K562 (cell line): ENCODE results near the gene CFAP54. TPM values are rescaled to one million over a fixed set of nuclear protein-coding genes. Genes with fewer than 3 reads are reported as not detected.

Source experiments
- ATAC-seq: fragments of 200-7000 bp; cut with Tn5 transposase; 3 replicates; pipeline ENCODE4 v1.9.1; 2020; ENCODE audit warnings: moderate library complexity
- BruUV-seq: library from RNA; stranded (reverse); fragments of 400-500 nt; replicated peaks from 2 replicates; lab custom pipeline; 2021; lab: Mats Ljungman, UMichigan
- CTCF ChIA-PET: fragments of 300-600 bp; formaldehyde crosslinking; extraction: SDS; loops from one replicate; lab custom pipeline; 2021; ENCODE audit warnings: low intra/inter-chr PET ratio; lab: Yijun Ruan, JAX
- POLR2A ChIA-PET: fragments of 300-600, 350-650 bp; sonication (Branson Sonifier 250); formaldehyde crosslinking; extraction: SDS; loops from one replicate; lab custom pipeline; 2021; ENCODE audit warnings: antibody characterized with exemption, inconsistent platforms; lab: Yijun Ruan, JAX
- DNase-seq, 4 experiments: peaks; one replicate each; pipeline versions ENCODE4 v3.0.0 to v3.0.0-alpha.2; 2011 to 2018; ENCODE audit warnings: low spot score in 3 of 4, mixed read lengths in 3 of 4; ENCODE audit errors: extremely low read depth in 1 of 4
- FAIRE-seq: peaks from 2 replicates; lab custom pipeline; 2011; peaks lifted over from hg19 to GRCh38; lab: Jason Lieb, UNC
- H2AFZ ChIP-seq: 2 replicates; pipeline ENCODE4 v1.6.0; 2011; ENCODE audit warnings: low read depth, low read length, control low read depth, inconsistent platforms
- H3K27ac ChIP-seq: fragments of 200-600 bp; 3 replicates; pipeline ENCODE4 v1.8.0; 2011; ENCODE audit warnings: low read depth, mild to moderate bottlenecking, control low read depth, inconsistent platforms, low read length, moderate library complexity, mixed read lengths; ENCODE audit errors: extremely low read depth
- H3K27me3 ChIP-seq, 2 experiments: fragments of 300-600 bp in 1 of 2; 2 replicates in 1 of 2; 3 replicates in 1 of 2; pipeline versions ENCODE4 v1.6.0 to v1.8.0; 2011; ENCODE audit warnings: inconsistent platforms in 2 of 2, low read length in 2 of 2, mild to moderate bottlenecking in 1 of 2, mixed read lengths in 1 of 2, moderate library complexity in 1 of 2; ENCODE audit not compliant: control insufficient read depth in 2 of 2, insufficient read depth in 2 of 2
- H3K36me3 ChIP-seq: fragments of 300-600 bp; 3 replicates; pipeline ENCODE4 v1.8.0; 2011; ENCODE audit warnings: mild to moderate bottlenecking, low read length, inconsistent platforms; ENCODE audit not compliant: control insufficient read depth, insufficient read depth
- H3K4me1 ChIP-seq, 2 experiments: fragments of 200-600 bp in 1 of 2; replicated peaks in 1 of 2; 2 replicates in 1 of 2; 3 replicates in 1 of 2; pipeline versions ENCODE4 v1.5.1 to v1.8.0; 2011; ENCODE audit warnings: inconsistent platforms in 2 of 2, low read length in 2 of 2, mild to moderate bottlenecking in 1 of 2, mixed read lengths in 1 of 2, moderate library complexity in 1 of 2; ENCODE audit not compliant: control insufficient read depth in 2 of 2, insufficient read depth in 2 of 2
- H3K4me2 ChIP-seq: 2 replicates; pipeline ENCODE4 v1.6.1; 2011; ENCODE audit warnings: low read length, control low read depth, inconsistent platforms, mixed read lengths; ENCODE audit not compliant: insufficient read depth
- H3K4me3 ChIP-seq: fragments of 200-600 bp; sonication (generic), shearing (Covaris generic); 2 replicates; pipeline ENCODE4 v1.5.1; 2016; ENCODE audit warnings: control low read depth, inconsistent platforms
- H3K79me2 ChIP-seq: fragments of 200-600 bp; 3 replicates; pipeline ENCODE4 v1.8.0; 2011; ENCODE audit warnings: low read length, inconsistent platforms; ENCODE audit not compliant: control insufficient read depth, insufficient read depth
- H3K9ac ChIP-seq, 2 experiments: 2 replicates each; pipeline versions ENCODE4 v1.6.0 to v1.6.1; 2011; ENCODE audit warnings: low read depth in 2 of 2, low read length in 2 of 2, control low read depth in 1 of 2, inconsistent platforms in 1 of 2, mild to moderate bottlenecking in 1 of 2, mixed read lengths in 1 of 2; ENCODE audit not compliant: insufficient read depth in 1 of 2
- H3K9me1 ChIP-seq: one replicate; pipeline ENCODE4 v1.6.0; 2011; ENCODE audit warnings: inconsistent platforms, mild to moderate bottlenecking, low read length, moderate library complexity; ENCODE audit not compliant: control insufficient read depth, insufficient read depth
- H3K9me3 ChIP-seq: replicated peaks from 2 replicates; pipeline ENCODE4 v1.5.1; 2011; ENCODE audit warnings: low read depth, low read length, inconsistent platforms; ENCODE audit not compliant: control insufficient read depth, insufficient read depth
- H4K20me1 ChIP-seq: replicated peaks from 2 replicates; pipeline ENCODE4 v1.6.1; 2011; ENCODE audit warnings: low read length, inconsistent platforms, mixed read lengths; ENCODE audit not compliant: control insufficient read depth, insufficient read depth
- EGR1 ChIP-seq: fragments of 450-650 bp; conservative IDR thresholded peaks from 2 replicates; pipeline ENCODE4 v1.6.1; 2017; ENCODE audit warnings: mild to moderate bottlenecking
- KAT2B ChIP-seq: IDR thresholded peaks from one replicate; pipeline ENCODE4 v1.6.1; 2012; ENCODE audit warnings: low read depth, mild to moderate bottlenecking, control low read depth, inconsistent platforms, low read length, moderate library complexity
- ZNF197 ChIP-seq: fragments of 200-800 bp; sonication (Bioruptor generic); IDR thresholded peaks from 2 replicates; pipeline ENCODE4 v1.6.1; 2016; ENCODE audit warnings: low read depth, missing genetic modification characterization, missing compliant biosample characterization
- WGBS: fragments of 100-300 bp; shearing (Covaris generic); methylation state at CpG from one replicate; pipeline ENCODE4 v1.1.6; 2016; ENCODE audit warnings: low coverage, mixed read lengths; ENCODE audit not compliant: insufficient coverage; ENCODE audit errors: missing lambda C conversion rate; 5-methylcytosine and 5-hydroxymethylcytosine counted together
- in situ Hi-C: fragments of 300-500 bp; cut with MboI; formaldehyde crosslinking; loops from 4 replicates; pipeline ENCODE4 v1.15.0; 2018; ENCODE audit warnings: inconsistent platforms, mixed read lengths
- intact Hi-C: fragments of 100-400 bp; cut with micrococcal nuclease; formaldehyde crosslinking; loops from 2 replicates; pipeline ENCODE4 v1.14.2; 2022
- polyA plus RNA-seq, 8 experiments: library from polyadenylated mRNA; depleted of rRNA in 4 of 8; stranded (reverse) in 5 of 8; unstranded in 3 of 8; fragments of >200 nt; fragmentation: Nextera tagmentation in 2 of 8; fragmentation: Illumina TruSeq in 1 of 8; extraction: Ambion mirVana in 2 of 8; extraction: Trizol in 1 of 8; gene quantifications; 2 replicates each; pipeline versions ENCODE4 v1.2.1 to v1.2.3, GENCODE V29; 2011 to 2014; ENCODE audit warnings: inconsistent platforms in 1 of 8, missing spikeins in 1 of 8
- total RNA-seq, 7 experiments: library from RNA; depleted of rRNA in 6 of 7; stranded (reverse); fragments of >200 nt in 6 of 7; fragmentation: Illumina TruSeq in 2 of 7; extraction: Trizol in 2 of 7; gene quantifications; 2 replicates each; pipeline versions ENCODE4 v1.2.1 to v1.2.3, GENCODE V29; 2011 to 2021; ENCODE audit warnings: low replicate concordance in 1 of 7
- TF ChIP-seq, protein P1 (sequence below), 3 experiments: fragments of 200-800 bp in 1 of 3; sonication (Bioruptor generic) in 1 of 3; sonication (generic) in 1 of 3; formaldehyde crosslinking in 1 of 3; IDR thresholded peaks; 2 replicates each; pipeline versions ENCODE4 v1.6.1 to v1.8.0; 2016 to 2022; ENCODE audit warnings: mild to moderate bottlenecking in 2 of 3, missing compliant biosample characterization in 2 of 3, missing genetic modification characterization in 2 of 3, missing genetic modification reagents in 1 of 3
- TF ChIP-seq, protein P2 (sequence below): fragments of 200-800 bp; sonication (Bioruptor generic); IDR thresholded peaks from 2 replicates; pipeline ENCODE4 v1.6.1; 2016; ENCODE audit warnings: missing genetic modification characterization, missing compliant biosample characterization

CFAP54 gene
- total and polyA plus RNA-seq, 9 of the 15 experiments (the other 6 are each of a cell fraction or from before 2014, with no cell fraction given): 0.03 to 0.23 (median 0.10) TPM; not detected in 3

DNA sequence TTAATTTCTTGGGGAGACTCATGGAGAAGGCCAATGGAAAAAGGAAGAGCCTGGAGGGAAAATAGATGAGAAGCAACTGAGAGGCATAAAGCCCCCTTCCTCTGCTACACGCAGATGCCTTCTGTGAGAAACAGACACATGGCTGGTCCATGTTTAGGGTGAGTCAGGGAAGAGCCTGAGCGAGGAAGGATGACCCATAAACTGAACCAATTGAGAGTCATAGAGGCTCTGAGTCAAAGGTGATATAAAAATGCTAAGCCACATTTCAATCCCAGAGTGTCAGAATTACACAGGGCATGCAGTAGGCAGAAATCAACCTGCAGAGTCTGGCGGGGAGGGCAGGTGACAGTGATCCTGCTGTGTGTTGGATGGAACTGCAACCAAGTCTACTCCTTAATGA is 387.6 kb downstream of the CFAP54 start:
- Histone ChIP-seq H3K9me3 (no peaks in the 10 kb centered on the region), H3K27ac (no peak overlapping the region), H3K27me3 (peaks cover 3 to 5% of the 10 kb centered on the region in 2 experiments; a peak in 2 of 5 replicates), H3K79me2 (no peaks in the 10 kb centered on the region), H3K9ac (no peak overlapping the region), H4K20me1 (no peaks in the 10 kb centered on the region), H3K9me1 (no peaks in the 10 kb centered on the region), H2AFZ (no peak overlapping the region), H3K4me2 (no peak overlapping the region), H3K36me3 (no peaks in the 10 kb centered on the region), H3K4me3 (no peak overlapping the region), H3K4me1 (no peaks in the 10 kb centered on the region)
- ATAC-seq: no peak; the same call in 2 of the 3 replicates
- no TSS peak for BruUV-seq
- DNase-seq: no peak
- WGBS: 0% methylated on average over 3 of the region's 3 CpGs
- no peak for FAIRE-seq
- POLR2A ChIA-PET: interaction anchor here (0.7 kb wide), 1 partner anchor 140 kb away, joined by 3 read pairs; no protein-coding TSS in a partner anchor
- intact Hi-C loops: no loop called here
- in situ Hi-C loops: no loop called here
- TF ChIP-seq, protein P1, sequence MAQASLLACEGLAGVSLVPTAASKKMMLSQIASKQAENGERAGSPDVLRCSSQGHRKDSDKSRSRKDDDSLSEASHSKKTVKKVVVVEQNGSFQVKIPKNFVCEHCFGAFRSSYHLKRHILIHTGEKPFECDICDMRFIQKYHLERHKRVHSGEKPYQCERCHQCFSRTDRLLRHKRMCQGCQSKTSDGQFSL (CRISPR knock-in tag; IDR thresholded peaks at IDR 0.05): no peak
- TF ChIP-seq, protein P1 (tag; IDR thresholded peaks at IDR 0.05): no peak
- TF ChIP-seq, protein P2, sequence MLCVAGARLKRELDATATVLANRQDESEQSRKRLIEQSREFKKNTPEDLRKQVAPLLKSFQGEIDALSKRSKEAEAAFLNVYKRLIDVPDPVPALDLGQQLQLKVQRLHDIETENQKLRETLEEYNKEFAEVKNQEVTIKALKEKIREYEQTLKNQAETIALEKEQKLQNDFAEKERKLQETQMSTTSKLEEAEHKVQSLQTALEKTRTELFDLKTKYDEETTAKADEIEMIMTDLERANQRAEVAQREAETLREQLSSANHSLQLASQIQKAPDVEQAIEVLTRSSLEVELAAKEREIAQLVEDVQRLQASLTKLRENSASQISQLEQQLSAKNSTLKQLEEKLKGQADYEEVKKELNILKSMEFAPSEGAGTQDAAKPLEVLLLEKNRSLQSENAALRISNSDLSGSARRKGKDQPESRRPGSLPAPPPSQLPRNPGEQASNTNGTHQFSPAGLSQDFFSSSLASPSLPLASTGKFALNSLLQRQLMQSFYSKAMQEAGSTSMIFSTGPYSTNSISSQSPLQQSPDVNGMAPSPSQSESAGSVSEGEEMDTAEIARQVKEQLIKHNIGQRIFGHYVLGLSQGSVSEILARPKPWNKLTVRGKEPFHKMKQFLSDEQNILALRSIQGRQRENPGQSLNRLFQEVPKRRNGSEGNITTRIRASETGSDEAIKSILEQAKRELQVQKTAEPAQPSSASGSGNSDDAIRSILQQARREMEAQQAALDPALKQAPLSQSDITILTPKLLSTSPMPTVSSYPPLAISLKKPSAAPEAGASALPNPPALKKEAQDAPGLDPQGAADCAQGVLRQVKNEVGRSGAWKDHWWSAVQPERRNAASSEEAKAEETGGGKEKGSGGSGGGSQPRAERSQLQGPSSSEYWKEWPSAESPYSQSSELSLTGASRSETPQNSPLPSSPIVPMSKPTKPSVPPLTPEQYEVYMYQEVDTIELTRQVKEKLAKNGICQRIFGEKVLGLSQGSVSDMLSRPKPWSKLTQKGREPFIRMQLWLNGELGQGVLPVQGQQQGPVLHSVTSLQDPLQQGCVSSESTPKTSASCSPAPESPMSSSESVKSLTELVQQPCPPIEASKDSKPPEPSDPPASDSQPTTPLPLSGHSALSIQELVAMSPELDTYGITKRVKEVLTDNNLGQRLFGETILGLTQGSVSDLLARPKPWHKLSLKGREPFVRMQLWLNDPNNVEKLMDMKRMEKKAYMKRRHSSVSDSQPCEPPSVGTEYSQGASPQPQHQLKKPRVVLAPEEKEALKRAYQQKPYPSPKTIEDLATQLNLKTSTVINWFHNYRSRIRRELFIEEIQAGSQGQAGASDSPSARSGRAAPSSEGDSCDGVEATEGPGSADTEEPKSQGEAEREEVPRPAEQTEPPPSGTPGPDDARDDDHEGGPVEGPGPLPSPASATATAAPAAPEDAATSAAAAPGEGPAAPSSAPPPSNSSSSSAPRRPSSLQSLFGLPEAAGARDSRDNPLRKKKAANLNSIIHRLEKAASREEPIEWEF (CRISPR knock-in tag): no peak
- TF ChIP-seq EGR1 (no peak), ZNF197 (CRISPR knock-in tag) (no peak), KAT2B (no peak)
- CTCF ChIA-PET: no interaction called here
